MV-4-11 (cell line): ENCODE measurements around the gene AATK.

Experiments
- DNase-seq: peaks from one replicate; lab custom pipeline; 2025; lab: John Stamatoyannopoulos, UW

The AATK gene, protein sequence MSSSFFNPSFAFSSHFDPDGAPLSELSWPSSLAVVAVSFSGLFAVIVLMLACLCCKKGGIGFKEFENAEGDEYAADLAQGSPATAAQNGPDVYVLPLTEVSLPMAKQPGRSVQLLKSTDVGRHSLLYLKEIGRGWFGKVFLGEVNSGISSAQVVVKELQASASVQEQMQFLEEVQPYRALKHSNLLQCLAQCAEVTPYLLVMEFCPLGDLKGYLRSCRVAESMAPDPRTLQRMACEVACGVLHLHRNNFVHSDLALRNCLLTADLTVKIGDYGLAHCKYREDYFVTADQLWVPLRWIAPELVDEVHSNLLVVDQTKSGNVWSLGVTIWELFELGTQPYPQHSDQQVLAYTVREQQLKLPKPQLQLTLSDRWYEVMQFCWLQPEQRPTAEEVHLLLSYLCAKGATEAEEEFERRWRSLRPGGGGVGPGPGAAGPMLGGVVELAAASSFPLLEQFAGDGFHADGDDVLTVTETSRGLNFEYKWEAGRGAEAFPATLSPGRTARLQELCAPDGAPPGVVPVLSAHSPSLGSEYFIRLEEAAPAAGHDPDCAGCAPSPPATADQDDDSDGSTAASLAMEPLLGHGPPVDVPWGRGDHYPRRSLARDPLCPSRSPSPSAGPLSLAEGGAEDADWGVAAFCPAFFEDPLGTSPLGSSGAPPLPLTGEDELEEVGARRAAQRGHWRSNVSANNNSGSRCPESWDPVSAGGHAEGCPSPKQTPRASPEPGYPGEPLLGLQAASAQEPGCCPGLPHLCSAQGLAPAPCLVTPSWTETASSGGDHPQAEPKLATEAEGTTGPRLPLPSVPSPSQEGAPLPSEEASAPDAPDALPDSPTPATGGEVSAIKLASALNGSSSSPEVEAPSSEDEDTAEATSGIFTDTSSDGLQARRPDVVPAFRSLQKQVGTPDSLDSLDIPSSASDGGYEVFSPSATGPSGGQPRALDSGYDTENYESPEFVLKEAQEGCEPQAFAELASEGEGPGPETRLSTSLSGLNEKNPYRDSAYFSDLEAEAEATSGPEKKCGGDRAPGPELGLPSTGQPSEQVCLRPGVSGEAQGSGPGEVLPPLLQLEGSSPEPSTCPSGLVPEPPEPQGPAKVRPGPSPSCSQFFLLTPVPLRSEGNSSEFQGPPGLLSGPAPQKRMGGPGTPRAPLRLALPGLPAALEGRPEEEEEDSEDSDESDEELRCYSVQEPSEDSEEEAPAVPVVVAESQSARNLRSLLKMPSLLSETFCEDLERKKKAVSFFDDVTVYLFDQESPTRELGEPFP (N-terminal part only)

GRCh38 chr17:81166033-81166492, at the start of gene AATK:
AATK (minus strand) TSS chr17:81166221; CDS start chr17:81165992, 229 bp downstream.
- DNase-seq: no peak

DNA sequence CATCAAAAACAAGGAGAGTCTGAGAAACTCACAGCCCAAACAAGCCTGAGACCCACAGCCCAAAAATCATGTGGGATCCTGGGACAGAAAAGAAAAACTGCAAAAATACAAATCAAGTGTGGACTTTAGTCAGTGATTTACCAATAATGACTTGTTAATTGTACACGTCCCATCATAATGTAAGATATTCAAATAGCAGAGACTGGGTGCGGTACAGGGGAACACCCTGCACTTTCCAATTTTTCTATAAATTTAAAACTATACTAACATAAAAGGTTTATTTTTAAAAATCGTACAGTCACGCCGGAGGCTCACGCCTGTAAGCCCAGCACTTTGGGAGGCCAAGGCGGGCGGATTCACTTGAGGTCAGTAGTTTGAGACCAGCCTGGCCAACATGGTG, 48.0 kb upstream of the AATK start:
- DNase-seq: no peak

DNA sequence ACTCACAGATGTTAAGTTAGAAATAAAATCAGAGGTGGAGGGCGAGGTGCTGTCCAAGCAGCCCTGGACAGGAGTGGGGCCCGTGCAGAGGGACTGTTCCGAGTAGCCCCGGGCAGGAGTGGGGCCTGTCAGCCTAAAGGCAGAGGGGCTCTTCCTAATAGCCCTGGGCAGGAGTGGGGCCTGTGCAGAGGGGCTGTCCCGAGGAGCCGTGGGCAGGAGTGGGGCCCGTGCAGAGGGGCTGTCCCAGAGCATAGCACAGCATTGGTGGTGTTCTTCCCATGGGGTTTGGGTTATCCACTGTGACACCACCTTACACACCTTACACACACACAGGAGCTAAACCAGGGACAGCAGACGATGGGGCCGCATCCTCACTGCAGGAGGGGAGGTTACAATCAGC, 46.3 kb upstream of the AATK start:
- DNase-seq: no peak

DNA sequence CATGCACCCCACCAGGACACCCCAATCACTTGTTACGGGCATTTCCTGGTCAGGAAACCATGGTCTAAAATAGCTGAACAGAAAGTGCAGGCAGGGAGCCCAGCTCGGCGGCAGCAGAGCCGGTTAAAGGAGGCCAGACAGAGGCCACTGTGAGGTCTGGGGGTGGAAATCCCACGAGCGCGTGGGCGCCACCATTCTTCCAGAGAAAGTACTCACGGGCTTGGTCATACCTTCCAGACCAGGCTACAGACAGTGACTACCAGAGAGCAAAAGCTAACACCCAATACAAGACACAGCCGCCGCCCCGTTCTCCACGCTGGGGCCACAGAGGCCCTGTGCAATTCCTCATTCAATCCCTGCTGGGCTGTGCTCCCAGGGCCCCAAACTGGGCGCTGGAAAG, 44.8 kb upstream of the AATK start:
- DNase-seq: peak; percentile 9

DNA sequence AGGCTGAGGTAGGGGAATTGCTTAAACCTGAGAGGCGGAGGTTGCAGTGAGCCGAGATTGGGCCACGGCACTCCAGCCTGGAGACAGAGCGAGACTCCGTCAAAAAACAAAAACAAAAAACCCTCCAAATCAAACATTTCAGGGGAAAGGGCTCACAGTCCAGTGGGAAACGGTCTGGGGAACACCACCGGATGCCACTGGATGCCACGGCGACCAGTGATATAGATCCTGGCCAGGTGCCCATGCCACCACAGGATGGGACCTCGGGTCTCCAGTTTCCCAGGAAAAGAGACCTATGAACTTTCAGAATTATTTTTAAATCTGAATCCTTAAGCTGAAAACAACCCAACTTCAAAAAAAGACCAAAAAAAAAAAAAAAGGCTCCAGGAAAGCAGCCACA, 44.4 kb upstream of the AATK start:
- DNase-seq: no peak

GRCh38 chr17:81209141-81209540, 43.1 kb upstream of the AATK start:
- no peak for DNase-seq

DNA sequence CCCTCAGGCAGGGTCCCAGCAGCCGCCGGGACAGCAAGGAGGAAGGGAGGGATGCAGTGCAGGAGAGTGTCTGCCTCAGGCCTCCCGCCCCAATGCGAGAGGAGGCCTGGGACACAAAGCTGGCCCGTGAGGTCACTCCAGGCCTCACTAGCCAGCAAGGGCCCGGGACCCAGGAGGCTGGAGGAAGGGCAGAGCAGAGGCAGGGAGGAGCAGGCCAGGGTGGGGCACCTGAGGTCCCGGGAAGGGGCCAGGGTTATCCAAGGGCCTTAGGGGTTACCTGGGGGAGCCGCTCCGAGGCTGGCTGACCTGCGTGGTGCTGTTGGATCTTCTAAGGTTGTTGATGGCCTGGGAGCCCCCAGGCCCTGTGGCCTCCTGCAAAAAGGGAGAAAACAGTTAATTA, 42.6 kb upstream of the AATK start:
- no peak for DNase-seq

DNA sequence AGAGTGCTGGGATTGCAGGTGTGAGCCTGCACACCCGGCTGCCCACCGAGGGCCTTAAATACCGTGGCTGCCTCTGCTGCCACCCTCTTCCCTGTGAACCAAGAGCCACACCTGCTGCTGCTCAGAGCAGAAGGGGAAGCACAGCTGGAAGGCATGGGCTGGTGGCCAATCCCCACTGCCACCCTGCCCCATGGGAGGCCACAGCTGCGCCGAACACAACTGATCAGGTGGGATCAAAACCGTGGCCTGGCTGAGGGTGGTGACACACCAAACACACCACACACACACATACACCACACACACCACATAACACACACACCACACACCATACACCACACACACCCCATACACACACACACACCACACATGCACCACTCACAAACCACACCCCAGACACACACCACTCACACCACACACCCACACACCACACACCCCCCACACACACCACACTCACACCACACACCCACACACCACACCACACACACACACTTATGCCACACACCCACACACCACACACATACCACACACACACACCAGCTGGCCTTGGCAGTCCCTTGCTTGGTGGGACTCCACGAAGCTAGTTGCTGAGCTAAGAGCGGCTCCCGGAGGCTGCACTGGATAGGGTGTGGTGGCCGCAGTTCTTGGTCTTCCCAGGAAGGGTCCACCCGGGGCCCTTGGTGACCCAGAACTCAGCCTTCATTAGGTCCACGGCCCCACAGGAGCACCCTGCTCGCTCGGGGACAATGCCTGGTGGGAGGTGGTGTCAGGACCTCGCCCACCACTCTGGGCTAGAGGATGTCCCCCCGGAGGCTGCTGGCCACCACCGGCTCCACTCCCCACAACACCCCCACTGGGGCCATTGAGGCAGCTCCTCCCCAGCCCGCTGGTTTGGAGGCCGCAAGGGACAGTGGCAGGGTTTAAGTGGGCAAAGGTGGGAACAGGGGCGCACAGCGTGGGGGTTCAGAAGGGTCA, 41.9 kb upstream of the AATK start:
- peak; percentile 50 for DNase-seq

DNA sequence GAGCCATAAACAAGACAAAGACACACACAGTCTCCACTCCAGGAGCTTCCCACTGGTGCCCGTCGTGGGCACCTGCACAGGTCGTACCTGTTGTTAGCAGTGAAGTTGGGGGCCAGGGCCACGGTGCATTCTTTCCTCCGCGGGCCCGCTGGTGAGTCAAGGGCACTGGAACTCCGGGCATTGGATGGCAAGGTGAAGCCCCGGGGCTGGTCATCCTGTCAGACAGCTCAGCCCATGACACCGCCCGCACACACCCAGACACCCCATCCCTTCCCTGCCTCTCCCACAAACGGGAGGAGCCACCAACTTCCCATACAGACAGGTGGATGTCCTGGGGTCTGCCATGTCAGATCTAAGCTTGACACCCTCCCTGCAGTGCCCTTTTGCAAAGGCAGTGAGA, 40.6 kb upstream of the AATK start:
- no peak for DNase-seq

GRCh38 chr17:81206166-81206565, 40.1 kb upstream of the AATK start:
- DNase-seq: no peak

DNA sequence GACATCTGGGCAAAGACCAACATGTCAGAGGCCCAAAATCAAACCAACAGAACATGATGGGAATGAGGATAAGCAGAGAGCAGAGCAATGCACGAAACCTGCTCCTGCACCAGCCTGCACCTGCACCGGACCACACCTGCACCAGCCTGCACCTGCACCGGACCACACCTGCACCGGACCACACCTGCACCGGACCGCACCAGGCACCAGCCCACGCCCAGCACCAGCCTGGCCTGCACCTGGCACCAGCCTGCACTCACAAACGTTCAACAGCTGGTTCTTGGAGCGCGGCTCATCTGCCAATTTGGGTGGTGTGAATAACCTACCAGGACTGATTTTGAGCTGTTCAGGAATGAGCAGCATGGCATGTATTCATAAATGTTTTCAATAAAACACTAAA, 38.6 kb upstream of the AATK start:
- DNase-seq: no peak

GRCh38 chr17:81203136-81203535, 37.1 kb upstream of the AATK start:
- DNase-seq: no peak

GRCh38 chr17:81202318-81202717, 36.3 kb upstream of the AATK start:
- DNase-seq: no peak

DNA sequence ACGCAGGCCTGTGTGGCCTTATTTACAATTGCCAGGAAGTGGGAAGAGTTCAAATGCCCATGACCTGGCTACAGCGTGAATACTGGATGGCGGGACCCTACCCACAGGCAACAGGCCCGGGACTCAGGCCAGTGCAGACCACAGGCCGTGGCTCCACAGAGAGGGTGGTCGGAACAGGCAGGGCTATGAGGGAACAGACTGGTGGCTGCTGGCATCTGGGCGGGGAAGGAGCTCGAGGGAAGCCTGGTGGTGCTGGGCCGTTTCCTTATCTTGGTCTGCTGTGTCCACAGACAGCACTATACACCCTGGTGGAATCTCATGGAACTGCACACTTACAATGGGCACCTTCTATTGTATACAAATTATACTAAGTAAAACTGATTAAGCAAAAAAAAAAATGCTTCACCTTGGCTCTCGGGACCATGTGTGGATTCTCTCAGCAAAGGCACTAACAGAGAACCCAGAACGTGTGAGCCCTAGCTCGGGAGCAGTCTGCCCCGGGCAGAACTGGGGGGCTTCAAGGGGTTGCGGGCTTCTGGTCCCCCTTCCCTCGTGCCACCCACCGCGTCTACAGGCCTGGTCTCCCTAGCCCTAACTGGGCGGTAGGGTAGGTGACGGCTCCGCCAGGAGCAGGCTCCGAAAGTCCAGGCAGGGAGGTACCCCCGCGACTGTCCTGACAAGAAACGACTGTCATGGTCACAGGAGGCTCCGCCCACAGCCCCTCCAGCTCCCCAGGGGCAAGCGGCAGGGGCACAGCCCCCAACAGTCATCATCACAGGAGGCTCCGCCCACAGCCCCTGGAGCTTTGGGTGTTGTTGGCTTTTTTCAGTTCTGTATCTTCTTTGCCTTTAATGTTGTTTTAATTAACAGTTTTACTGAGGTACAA, 34.9 kb upstream of the AATK start:
- DNase-seq: peak; percentile 73

- no peak for DNase-seq
These were observed 34.2 kb upstream of the AATK start for GRCh38 chr17:81200201-81200600.

DNA sequence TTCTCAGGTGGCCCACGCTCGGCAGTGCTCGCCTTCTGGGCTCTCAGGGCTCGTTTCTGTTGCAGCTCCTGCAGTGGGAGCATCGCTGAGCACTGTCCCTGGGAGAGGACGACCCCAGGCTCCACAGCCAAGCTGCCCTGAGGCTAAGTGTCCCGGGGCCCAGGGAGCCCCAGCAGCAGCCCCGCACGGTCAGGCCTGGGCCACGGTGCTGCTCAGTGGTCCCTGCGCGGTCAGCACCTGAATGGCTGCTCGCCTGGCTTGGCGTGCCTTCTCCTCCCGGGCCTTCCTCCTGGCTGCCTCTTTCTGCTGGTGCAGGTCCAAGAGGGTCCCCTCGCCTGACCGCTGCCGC, 33.4 kb upstream of the AATK start:
- no peak for DNase-seq

DNA sequence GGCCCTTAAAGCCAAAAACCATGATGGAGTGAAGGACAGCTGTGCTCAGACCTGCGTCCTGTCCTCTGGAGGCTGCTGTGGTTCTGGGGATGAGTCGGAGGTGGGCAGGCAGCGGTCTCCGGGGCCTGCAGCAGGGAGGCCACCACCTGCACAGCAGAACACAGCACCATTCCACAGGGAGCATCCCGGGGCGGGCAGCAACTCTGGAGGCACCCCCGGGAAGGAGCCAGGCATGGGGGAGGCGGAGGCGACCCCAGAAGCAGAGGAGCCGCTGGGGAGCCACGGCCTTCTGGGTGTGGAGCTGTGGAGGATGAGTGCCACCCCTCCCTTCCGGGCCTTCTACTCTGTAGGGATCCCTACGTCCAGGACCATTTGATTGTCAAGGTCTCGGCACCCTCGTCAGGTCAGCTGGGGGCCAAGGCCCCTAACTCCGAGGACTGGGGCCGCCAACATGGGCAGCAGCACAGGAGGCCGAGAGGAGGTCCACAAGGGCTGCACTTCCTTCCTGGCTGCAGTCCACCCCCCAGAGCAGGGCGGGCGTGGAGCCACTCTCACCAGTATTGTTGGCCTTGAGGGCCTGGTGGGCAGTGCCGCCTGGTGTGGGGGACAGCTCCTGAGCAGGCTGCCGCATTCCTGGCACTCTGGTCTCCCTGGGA, 32.9 kb upstream of the AATK start:
- no peak for DNase-seq

DNA sequence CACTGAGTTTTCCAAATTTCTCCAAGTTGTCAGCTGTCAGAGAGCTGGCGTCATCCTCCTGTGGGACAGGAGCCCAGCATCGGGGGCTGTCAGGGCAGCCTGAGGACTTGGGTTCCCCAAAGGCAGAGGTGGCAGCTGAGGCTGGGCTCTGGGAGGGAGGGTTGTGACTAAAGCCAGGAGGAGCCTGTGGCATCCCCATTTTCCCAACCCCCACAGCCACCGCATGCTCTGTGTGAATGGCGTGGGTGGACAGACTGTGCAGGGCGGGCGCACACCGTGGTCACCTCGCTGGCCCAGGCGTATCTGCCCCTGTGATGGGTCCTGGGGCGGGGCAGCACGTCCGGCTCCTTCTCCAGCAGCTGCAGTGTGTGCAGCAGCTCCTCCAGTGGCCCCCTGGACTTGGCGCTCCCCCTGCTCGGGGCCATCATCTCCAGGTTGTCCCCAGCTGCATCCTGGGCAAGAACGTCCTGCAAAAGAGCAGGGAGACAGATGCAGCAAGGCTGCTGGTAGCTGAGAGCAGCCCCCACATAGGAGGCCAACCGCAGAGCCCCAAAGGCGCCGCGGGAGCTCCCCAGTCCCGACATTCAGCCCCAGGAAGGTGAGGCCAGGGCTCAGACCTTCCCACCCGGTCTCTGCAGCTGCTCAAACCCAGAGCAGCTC, 31.9 kb upstream of the AATK start:
- DNase-seq: no peak

DNA sequence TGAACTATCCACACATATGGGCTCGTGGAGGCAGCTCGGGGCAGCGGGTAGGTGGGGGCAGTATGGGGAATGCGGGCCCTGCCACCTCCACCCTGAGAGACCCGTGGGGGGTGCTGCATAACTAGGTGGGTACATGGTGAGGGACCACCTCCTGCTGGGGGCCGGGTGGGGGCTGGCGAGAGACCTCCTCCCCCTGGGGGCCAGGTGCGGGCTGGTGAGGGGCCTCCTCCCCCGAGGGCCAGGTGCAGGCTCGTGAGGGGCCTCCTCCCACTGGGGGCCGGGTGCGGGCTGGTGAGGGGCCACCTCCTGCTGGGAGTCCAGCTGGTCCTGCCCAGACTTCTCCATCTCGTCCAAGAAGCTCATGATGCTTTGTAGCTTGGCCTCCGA, 31.4 kb upstream of the AATK start:
- DNase-seq: no peak
